ENCODE measurements around the gene PAN3.

PAN3 gene

DNA sequence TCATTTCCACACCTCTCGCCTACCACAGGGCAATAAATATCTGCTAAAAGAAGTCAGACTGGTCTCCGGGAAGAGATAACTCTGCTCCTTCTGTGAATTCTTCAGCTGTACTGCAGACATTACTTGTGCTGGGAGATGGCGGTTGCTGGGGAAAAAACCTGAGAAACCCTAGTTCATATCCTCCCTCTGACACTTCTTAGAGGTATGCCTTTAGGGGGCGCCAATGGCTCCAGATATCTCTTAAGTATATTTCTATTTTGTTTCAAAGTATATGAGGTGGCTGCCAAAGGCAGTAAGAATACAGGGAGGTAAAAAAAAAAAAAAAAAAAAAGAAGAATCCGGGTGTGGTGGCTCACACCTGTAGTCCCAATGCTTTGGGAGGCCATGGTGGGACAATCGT is 175.2 kb downstream of the PAN3 start:
- DNase-seq (ENCODE audit: low read depth), result no peak

GRCh38 chr13:28314879-28315278 is 176.5 kb downstream of the PAN3 start:
- DNase-seq (ENCODE audit: low read depth), result no peak

DNA sequence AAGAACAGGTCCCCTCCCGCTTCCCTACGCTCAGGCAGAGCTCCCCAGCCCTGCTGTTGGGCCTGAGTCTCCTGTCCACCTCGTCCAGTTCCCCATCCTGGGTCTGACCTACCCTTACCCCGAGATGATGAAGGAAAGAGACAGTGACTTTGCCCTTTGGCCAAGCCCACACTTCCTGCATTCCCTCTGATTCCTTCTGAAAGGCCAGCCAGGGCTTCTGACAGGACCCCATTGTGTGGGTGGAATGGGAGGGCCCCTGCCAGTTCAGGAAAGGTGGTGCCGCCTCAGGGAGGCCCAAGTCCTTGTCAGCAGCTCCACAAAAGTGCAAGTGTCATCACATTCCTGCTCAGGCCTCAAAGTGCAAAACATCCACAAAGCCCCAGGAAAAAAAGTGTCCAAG is 177.8 kb downstream of the PAN3 start:
- no peak for DNase-seq (ENCODE audit: low read depth)

GRCh38 chr13:28316836-28317235 is 178.5 kb downstream of the PAN3 start:
- no peak for DNase-seq (ENCODE audit: low read depth)

- DNase-seq (ENCODE audit: low read depth), result no peak
Measured at GRCh38 chr13:28318496-28318895, 180.2 kb downstream of the PAN3 start.

DNA sequence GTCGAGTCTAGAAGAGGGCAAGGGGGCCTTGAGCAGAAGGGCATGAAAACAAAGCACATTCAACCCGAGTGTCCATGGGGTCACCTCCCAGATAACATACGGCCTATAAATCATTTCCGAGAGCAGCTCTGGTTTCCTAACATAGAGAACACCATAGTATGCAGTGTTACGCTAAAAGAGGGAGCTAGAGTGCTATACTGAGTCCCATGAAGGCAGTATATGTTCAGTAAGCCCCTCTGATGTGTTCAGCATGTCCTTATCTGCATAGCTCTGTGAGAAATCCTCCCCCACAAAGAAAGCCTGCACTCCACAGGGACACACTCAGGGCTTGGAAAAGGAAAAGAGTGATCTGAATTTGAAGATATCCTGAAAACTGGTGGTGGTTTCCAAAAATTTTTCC is 181.2 kb downstream of the PAN3 start:
- DNase-seq (ENCODE audit: low read depth), result no peak

DNA sequence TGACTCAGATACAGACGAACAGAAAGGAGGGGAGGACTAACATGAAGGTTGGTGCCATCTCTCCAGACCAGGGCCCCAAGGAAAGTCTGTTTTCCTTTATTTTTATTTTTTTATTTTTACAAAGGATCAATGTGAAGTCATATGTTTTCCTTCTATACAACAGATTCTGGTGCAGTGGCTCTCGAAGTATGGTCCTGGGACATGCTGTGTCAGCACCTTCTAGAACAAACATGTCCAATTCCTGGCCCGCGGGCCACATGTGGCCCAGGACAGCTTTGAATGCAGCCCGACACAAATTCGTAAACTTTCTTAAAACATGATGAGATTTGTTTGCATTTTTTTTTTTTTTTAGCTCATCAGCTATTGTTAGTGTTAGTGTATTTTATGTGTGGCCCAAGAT is 181.9 kb downstream of the PAN3 start:
- DNase-seq (ENCODE audit: low read depth), result no peak

DNA sequence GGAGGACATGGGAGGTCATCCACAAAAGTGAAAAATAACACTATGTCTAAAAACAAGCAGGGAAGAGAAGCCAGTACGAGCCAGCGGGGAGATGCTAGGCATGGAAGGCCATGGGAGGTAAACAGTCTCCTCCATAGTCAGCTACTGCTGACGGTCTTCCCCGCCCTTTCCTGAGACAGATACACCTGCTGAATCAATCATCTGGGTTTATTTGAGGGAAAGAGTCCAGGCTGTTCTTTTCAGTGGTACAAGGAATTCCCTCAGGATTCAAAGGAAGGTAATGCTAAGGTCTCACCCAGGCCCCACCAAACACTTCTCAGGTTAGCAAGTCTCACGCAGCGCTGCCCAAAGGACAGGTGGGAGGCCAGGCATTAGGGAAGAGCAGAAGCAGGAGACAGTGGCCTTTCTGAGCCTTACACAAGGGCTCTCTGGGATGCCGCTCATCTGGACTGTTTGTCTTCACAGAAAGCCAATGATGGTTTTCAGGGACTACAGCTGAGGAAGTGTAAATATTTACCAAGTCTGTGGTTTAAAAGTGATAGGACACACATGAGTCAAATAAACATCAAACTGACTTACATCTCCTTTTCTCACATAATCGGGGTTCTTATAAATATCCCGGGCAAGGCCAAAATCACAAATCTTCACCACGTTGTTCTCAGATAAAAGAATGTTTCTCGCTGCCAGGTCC is 182.7 kb downstream of the PAN3 start:
- no peak for DNase-seq (ENCODE audit: low read depth)

DNA sequence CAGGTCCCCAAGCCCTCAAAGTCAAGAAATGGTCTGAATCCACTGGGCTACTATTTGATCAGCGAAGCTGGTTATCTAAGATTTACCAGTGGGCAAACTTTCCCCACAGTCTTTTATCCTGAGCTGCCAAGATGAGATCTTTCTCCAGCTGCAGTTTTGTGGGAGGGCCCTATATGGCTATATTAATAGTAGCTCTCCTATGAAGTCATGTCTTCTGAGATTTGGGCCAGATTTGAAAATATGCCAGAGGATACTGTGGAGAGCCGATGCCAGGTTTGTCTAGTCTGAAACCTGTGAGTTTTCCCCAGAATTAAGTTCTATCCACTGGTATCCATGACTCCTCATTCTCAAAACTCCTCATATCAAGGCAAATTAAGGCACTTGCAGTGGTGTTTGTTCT is 183.4 kb downstream of the PAN3 start:
- no peak for DNase-seq (ENCODE audit: low read depth)

- DNase-seq (ENCODE audit: low read depth), result no peak
Measured at GRCh38 chr13:28322256-28322905, 184.0 kb downstream of the PAN3 start.

- DNase-seq (ENCODE audit: low read depth), result no peak
Measured at GRCh38 chr13:28324181-28324789, 185.9 kb downstream of the PAN3 start.

- DNase-seq (ENCODE audit: low read depth), result no peak
Measured at GRCh38 chr13:28325022-28325421, 186.7 kb downstream of the PAN3 start.

DNA sequence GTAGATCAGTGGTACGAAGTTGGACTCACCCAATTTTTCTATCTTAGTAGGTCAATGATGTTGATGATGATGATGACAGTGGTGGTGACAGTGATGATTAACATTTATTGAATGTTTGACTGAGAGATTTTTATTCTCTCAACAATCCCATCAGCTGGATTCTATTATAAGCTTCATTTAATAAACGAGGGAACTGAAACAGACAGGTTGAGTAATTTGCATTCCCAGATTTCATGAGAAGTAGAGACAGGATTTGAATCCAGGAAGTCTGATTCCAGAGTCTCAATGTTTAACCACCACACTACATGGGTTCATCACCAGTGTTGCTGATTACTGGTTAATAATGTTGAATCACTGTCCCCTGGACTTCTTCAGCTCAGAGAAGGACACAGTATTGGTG is 187.7 kb downstream of the PAN3 start:
- no peak for DNase-seq (ENCODE audit: low read depth)

GRCh38 chr13:28327373-28328270 is 189.3 kb downstream of the PAN3 start:
- no peak for DNase-seq (ENCODE audit: low read depth)

DNA sequence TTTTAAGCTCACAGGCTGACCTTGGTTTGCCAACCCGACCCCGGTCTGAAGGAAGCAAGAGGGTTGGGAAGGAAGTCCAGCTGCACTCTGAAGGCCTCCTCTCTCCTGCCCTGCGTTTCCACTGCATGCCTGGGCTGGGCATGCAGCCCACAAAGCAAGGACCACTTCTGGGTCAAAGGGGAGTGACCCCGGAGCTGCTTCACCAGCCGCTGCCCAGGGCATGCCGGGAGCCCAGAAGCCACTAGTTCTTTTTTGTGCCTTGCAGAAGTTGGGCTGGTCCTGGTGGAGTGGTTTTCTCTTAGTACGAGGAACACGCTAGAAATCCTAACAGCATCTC is 189.9 kb downstream of the PAN3 start:
- DNase-seq (ENCODE audit: low read depth), result no peak

- peak; percentile 74 for DNase-seq (ENCODE audit: low read depth)
Measured at GRCh38 chr13:28329395-28330158, 191.2 kb downstream of the PAN3 start.

DNA sequence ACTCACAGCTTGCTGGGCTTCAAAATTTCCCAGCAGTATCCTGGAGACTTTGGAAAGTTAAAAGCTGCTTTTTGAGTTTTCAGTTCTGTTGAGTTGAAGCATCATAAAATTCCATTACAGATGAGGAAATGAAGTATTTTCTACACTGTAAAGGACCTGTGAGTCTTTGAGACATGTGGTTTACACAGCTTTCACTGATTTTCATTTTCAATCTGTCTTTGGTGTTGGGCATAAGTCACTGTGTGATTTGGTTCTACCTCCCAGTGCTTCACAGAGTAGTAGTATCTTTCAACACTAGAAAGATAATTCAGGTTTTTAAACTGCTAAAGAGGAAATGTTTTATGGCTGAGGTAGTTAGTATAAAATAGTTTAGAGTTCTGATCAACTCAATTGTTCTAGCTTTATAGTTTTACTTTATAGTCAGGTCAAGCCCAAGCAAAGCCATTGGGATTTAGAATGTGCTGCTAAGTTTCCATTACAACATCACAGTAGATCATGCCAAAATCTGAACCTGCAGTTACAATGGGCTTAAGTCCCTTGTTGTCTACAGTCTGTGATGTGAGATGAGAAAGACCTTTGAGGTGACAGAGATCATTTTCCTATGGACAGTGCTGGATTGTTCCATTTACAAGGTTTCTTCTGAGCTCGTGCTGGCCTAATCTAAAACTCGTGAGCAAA is 195.0 kb downstream of the PAN3 start:
- DNase-seq (ENCODE audit: low read depth), result no peak

DNA sequence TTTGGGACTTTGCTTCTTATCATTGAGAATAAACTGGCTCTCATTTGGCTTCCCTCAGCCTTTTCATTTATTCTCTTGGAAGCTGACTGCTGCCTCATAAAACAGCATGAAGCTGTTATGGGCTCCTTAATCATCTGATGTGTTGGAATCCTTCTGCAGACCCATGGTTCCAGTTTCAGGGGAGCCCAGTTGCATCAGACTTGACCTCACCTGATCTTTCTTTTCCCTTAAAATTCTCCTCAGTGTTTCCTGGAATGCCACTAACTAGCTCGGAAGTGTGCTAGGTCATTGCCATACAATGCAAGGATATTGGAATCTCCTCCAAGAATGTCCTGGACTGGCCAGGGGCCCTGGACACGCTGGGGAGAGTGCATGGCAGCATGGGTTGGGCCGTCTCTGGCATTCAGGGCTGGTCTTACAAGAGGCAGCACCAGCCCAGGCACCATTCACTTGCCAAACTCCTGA is 197.9 kb downstream of the PAN3 start:
- DNase-seq (ENCODE audit: low read depth), result no peak

GRCh38 chr13:28337166-28338005 is 199.0 kb downstream of the PAN3 start:
- DNase-seq (ENCODE audit: low read depth), result peak; percentile 64

DNA sequence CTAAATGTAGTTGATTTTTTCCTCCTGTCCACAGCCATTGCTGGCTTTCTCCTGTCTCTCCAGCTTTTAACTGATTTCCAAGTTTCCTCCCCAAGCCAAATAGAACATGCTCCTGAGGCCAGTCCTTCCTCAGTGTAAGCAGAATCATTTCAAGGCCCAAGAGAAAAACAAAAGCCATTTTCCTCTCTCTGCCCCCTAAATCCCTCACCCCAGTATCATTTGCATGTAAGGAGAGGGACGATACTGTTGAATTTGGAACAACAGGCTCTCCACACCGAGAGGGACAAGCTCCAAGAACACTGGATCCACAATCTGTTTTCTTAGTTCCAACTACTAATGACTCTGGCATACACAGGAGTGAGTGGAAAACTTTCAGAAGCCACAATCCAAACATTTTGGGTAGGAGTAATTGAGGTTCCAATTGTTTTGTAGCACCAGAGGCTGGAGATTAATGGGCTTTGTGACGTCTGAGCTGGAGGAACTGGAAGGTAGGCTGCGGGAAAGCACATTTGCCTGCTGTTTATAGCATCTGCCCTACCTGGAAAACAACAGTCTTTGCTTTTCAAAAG is 199.7 kb downstream of the PAN3 start:
- no peak for DNase-seq (ENCODE audit: low read depth)
